ENCODE measurements around the gene PIGO. TPM values are rescaled to one million over a fixed set of nuclear protein-coding genes. Genes with fewer than 3 reads are reported as not detected.
A peak's percentile ranks its signal among the peaks of the same experiment; 100 is the strongest.

PIGO gene
- total and polyA plus RNA-seq, 9 of the 15 experiments (the other 6 are each of a cell fraction or from before 2014, with no cell fraction given): 5.4 to 13.7 (median 9.7) TPM

DNA sequence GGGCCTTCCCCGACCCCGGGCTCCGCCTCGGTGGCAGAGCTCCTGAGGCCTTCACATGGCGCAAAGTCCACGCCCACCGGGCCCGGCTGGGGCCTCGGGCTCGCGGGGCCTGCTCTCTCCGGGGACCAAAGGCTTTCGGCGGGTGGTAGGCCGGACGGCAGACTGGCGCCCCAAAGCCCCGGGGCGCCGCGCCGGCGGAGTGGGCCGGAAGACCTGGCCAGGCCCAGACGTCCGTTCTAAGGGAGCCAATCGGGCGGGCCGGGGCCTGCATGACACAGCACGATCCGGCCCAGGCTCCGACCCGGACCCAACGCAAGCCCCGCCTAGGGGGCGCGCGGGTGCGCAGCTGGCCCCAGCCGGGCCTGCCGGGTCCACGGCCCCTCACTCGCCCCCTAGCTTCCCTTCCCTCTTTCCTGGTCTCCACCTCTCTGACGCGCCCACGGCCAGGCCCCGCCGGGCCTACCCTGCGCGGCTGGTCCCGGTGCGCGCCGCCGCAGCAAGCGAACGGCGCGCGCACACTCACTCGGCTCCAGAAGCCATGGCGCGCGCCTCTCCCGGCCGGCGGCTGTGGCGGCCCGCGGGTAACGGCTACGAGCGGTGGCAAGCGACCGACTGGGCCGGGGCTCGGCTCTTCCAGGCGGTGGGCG is 24.5 kb downstream of the PIGO start:
- H3K4me2 ChIP-seq (ENCODE audit: insufficient read depth, low read length): peak overlapping the region; percentile 90
- intact Hi-C loops (cut with micrococcal nuclease): loop anchor here (2.0 kb wide), 2 partner anchors 25 to 43 kb away; partner anchors contain the start of genes ATOSB and PIGO
- no TSS peak for BruUV-seq (replicated peaks)
- peaks cover 5 to 15% of the 10 kb centered on the region in 2 experiments; a peak in 3 of 5 replicates for H3K4me1 ChIP-seq (replicated peaks in 1 of 2; ENCODE audit: control insufficient read depth in 2 of 2, insufficient read depth in 2 of 2, low read length in 2 of 2)
- H3K27ac ChIP-seq (ENCODE audit: extremely low read depth, low read depth, low read length): peak overlapping the region; percentile 97
- H3K4me3 ChIP-seq: peak overlapping the region; percentile 99
- no peaks in the 10 kb centered on the region for H3K9me1 ChIP-seq (ENCODE audit: control insufficient read depth, insufficient read depth, low read length)
- ChIA-PET CTCF (ENCODE audit: low intra/inter-chr PET ratio) (interaction anchor here (0.7 kb wide), 1 partner anchor 839 kb away, joined by 3 read pairs; no protein-coding TSS in a partner anchor), POLR2A (interaction anchor here (0.5 to 3.0 kb wide), 21 partner anchors 8 to 1150 kb away, joined by 3 to 32 read pairs (median 3); partner anchors contain the start of genes FANCG and STOML2)
- DNase-seq (ENCODE audit: extremely low read depth in 1 of 4, low spot score in 3 of 4): peak; percentile 81 to 90 (median 87)
- peaks cover 33% of the 10 kb centered on the region for H4K20me1 ChIP-seq (replicated peaks; ENCODE audit: control insufficient read depth, insufficient read depth, low read length)
- H3K79me2 ChIP-seq (ENCODE audit: control insufficient read depth, insufficient read depth, low read length): peaks cover 54% of the 10 kb centered on the region
- in situ Hi-C loops (cut with MboI): no loop called here
- 0% methylated on average over 27 of the region's 79 CpGs for WGBS (ENCODE audit: insufficient coverage, low coverage, missing lambda C conversion rate)
- FAIRE-seq: no peak
- ATAC-seq: peak; percentile 92
- peak overlapping the region; percentile 93 to 95 for H3K9ac ChIP-seq (ENCODE audit: insufficient read depth in 1 of 2, low read depth in 2 of 2, low read length in 2 of 2)
- peaks cover 78% of the 10 kb centered on the region for H3K36me3 ChIP-seq (ENCODE audit: control insufficient read depth, insufficient read depth, low read length)
- peak overlapping the region; percentile 64; the same call in 1 of the 2 replicates for H2AFZ ChIP-seq (ENCODE audit: low read depth, low read length)
- H3K27me3 ChIP-seq (ENCODE audit: control insufficient read depth in 2 of 2, insufficient read depth in 2 of 2, low read length in 2 of 2): no peaks in the 10 kb centered on the region
- H3K9me3 ChIP-seq (replicated peaks; ENCODE audit: control insufficient read depth, insufficient read depth, low read depth, low read length): no peaks in the 10 kb centered on the region
- TF ChIP-seq CTBP1 (IDR thresholded peaks at IDR 0.05; ENCODE audit: borderline replicate concordance) (peak; percentile 89), RHOXF2B (CRISPR knock-in tag; conservative IDR thresholded peaks at IDR 0.05) (no peak), HNRNPK (IDR thresholded peaks at IDR 0.05; ENCODE audit: low read depth, low read length, poor library complexity, severe bottlenecking) (no peak), RCOR1 (IDR thresholded peaks at IDR 0.05; ENCODE audit: borderline replicate concordance in 1 of 2, low read depth in 2 of 2, low read length in 2 of 2) (no peak), GABPA (tag; conservative IDR thresholded peaks at IDR 0.05; ENCODE audit: low read depth) (peak; percentile 53), TSC22D4 (tag; IDR thresholded peaks at IDR 0.05) (no peak), ZNF282 (CRISPR knock-in tag; IDR thresholded peaks at IDR 0.05) (0 out of 2 replicates have a peak, but pooled peaks have one; percentile 56), NFXL1 (CRISPR knock-in tag; IDR thresholded peaks at IDR 0.05) (peak; percentile 27; the same call in 1 of the 2 replicates)
- TF ChIP-seq, protein P1, sequence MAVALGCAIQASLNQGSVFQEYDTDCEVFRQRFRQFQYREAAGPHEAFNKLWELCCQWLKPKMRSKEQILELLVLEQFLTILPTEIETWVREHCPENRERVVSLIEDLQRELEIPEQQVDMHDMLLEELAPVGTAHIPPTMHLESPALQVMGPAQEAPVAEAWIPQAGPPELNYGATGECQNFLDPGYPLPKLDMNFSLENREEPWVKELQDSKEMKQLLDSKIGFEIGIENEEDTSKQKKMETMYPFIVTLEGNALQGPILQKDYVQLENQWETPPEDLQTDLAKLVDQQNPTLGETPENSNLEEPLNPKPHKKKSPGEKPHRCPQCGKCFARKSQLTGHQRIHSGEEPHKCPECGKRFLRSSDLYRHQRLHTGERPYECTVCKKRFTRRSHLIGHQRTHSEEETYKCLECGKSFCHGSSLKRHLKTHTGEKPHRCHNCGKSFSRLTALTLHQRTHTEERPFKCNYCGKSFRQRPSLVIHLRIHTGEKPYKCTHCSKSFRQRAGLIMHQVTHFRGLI (CRISPR knock-in tag; IDR thresholded peaks at IDR 0.05): 0 out of 2 replicates have a peak, but pooled peaks have one; percentile 29
- TF ChIP-seq, protein P2, sequence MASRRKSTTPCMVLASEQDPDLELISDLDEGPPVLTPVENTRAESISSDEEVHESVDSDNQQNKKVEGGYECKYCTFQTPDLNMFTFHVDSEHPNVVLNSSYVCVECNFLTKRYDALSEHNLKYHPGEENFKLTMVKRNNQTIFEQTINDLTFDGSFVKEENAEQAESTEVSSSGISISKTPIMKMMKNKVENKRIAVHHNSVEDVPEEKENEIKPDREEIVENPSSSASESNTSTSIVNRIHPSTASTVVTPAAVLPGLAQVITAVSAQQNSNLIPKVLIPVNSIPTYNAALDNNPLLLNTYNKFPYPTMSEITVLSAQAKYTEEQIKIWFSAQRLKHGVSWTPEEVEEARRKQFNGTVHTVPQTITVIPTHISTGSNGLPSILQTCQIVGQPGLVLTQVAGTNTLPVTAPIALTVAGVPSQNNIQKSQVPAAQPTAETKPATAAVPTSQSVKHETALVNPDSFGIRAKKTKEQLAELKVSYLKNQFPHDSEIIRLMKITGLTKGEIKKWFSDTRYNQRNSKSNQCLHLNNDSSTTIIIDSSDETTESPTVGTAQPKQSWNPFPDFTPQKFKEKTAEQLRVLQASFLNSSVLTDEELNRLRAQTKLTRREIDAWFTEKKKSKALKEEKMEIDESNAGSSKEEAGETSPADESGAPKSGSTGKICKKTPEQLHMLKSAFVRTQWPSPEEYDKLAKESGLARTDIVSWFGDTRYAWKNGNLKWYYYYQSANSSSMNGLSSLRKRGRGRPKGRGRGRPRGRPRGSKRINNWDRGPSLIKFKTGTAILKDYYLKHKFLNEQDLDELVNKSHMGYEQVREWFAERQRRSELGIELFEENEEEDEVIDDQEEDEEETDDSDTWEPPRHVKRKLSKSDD (conservative IDR thresholded peaks at IDR 0.05; ENCODE audit: low read length): no peak
- TF ChIP-seq, protein P3, sequence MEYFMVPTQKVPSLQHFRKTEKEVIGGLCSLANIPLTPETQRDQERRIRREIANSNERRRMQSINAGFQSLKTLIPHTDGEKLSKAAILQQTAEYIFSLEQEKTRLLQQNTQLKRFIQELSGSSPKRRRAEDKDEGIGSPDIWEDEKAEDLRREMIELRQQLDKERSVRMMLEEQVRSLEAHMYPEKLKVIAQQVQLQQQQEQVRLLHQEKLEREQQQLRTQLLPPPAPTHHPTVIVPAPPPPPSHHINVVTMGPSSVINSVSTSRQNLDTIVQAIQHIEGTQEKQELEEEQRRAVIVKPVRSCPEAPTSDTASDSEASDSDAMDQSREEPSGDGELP (CRISPR knock-in tag; IDR thresholded peaks at IDR 0.05; ENCODE audit: borderline replicate concordance): peak; percentile 82; the same call in 1 of the 2 replicates

Data from K562 (cell line).